Measurements from ENCODE around the gene TFAP2C. TPM values are rescaled to one million over a fixed set of nuclear protein-coding genes. Genes with fewer than 3 reads are reported as not detected.

The TFAP2C gene
- total RNA-seq, 1 experiment from 2014 or later = 2.8 TPM

- ATAC-seq (no peak), DNase-seq (ENCODE audit: low read depth, low spot score) (no peak)
- Histone ChIP-seq H3K27ac (ENCODE audit: low read length) (no peak overlapping the region), H3K4me3 (ENCODE audit: low read depth in 2 of 2, low read length in 2 of 2) (no peak overlapping the region), H3K27me3 (ENCODE audit: control insufficient read depth, insufficient read depth, low read length) (no peaks in the 10 kb centered on the region), H3K9me3 (ENCODE audit: control insufficient read depth, insufficient read depth, low read depth, low read length) (no peaks in the 10 kb centered on the region), H3K4me1 (ENCODE audit: control insufficient read depth, insufficient read depth, low read length) (no peaks in the 10 kb centered on the region), H3K36me3 (ENCODE audit: control insufficient read depth, insufficient read depth, low read length) (no peaks in the 10 kb centered on the region)
- ChIA-PET POLR2A (no interaction called here), CTCF (no interaction called here)
- BruUV-seq (replicated peaks) = no TSS peak
- in situ Hi-C loops (cut with HindIII; ENCODE audit: low pct_unique_long_range_greater_than_20kb, low sequenced_read_pairs) (no loop called here), intact Hi-C loops (cut with micrococcal nuclease; ENCODE audit: unreplicated experiment) (no loop called here)
- TF ChIP-seq CTCF (IDR thresholded peaks at IDR 0.05) (no peak), REST (IDR thresholded peaks at IDR 0.05; ENCODE audit: insufficient read depth in 1 of 2, low read depth in 2 of 2, low read length in 1 of 2) (no peak), POLR2AphosphoS5 (IDR thresholded peaks at IDR 0.05; ENCODE audit: low read depth, low read length) (no peak), TCF7L2 (IDR thresholded peaks at IDR 0.05; ENCODE audit: low read depth, low read length) (no peak), SIN3A (IDR thresholded peaks at IDR 0.05; ENCODE audit: borderline replicate concordance, insufficient read depth, low read depth, low read length) (no peak)
Observed at GRCh38 chr20:56616716-56617115, 12.4 kb upstream of the TFAP2C start.

GRCh38 chr20:56617489-56617888 is 11.6 kb upstream of the TFAP2C start:
- Histone ChIP-seq H3K4me1 (ENCODE audit: control insufficient read depth, insufficient read depth, low read length) (no peaks in the 10 kb centered on the region), H3K27me3 (ENCODE audit: control insufficient read depth, insufficient read depth, low read length) (no peaks in the 10 kb centered on the region), H3K27ac (ENCODE audit: low read length) (no peak overlapping the region), H3K9me3 (ENCODE audit: control insufficient read depth, insufficient read depth, low read depth, low read length) (no peaks in the 10 kb centered on the region), H3K36me3 (ENCODE audit: control insufficient read depth, insufficient read depth, low read length) (no peaks in the 10 kb centered on the region), H3K4me3 (ENCODE audit: low read depth in 2 of 2, low read length in 2 of 2) (no peak overlapping the region)
- CTCF ChIA-PET = no interaction called here
- ATAC-seq (no peak), DNase-seq (ENCODE audit: low read depth, low spot score) (no peak)
- TF ChIP-seq POLR2AphosphoS5 (IDR thresholded peaks at IDR 0.05; ENCODE audit: low read depth, low read length) (no peak), TCF7L2 (IDR thresholded peaks at IDR 0.05; ENCODE audit: low read depth, low read length) (no peak), CTCF (IDR thresholded peaks at IDR 0.05) (no peak), REST (IDR thresholded peaks at IDR 0.05; ENCODE audit: insufficient read depth in 1 of 2, low read depth in 2 of 2, low read length in 1 of 2) (no peak)
- intact Hi-C loops (cut with micrococcal nuclease; ENCODE audit: unreplicated experiment) (no loop called here), in situ Hi-C loops (cut with HindIII; ENCODE audit: low pct_unique_long_range_greater_than_20kb, low sequenced_read_pairs) (no loop called here)
- BruUV-seq (replicated peaks) = no TSS peak
- POLR2A ChIA-PET = no interaction called here
